Kidney tubule cell (primary cell): ENCODE results near the gene MYLK4.

Experiments
- DNase-seq: peaks from one replicate; pipeline ENCODE4 v3.0.0-alpha.2; 2018; ENCODE audit warnings: low spot score

Gene MYLK4

DNA sequence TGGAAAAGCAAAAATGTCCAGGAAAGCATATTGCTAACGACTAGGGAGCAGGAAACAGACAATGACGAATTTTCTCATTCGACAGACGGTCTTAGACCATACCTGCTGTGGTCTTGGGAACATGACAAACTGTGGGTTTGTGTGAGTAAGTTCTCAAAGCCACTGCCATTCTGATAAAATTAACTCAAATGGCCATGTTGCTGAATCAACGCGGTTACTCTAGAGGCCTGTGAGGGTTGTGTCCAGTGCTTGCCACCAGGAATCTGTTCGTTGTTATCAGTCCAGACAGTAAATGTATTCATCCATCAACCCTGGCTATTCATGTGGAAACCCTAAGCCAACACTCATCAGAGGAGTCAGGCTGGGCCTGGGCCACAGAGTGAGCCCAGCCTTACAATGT, 124.3 kb downstream of the MYLK4 start:
- peak; percentile 5 for DNase-seq

DNA sequence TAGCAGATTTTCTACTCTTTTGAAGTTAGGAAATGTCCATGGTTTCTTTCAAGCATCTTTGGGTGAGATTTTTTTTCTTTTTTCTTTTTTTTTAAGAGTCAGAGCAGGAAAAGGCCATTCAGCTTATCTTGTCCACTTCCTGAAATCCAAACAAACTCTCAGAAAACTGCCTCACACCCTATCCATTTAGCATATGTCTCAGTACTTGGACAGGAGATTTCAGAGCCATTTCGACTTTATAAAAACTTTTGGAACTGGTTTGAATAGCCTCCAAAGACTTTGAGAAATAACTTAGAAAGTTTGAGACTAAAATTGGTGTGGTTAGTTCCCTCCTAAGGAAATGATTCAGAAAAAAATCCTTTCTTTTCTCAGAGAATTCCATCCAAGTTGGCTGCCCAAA, 125.1 kb downstream of the MYLK4 start:
- DNase-seq = no peak

DNA sequence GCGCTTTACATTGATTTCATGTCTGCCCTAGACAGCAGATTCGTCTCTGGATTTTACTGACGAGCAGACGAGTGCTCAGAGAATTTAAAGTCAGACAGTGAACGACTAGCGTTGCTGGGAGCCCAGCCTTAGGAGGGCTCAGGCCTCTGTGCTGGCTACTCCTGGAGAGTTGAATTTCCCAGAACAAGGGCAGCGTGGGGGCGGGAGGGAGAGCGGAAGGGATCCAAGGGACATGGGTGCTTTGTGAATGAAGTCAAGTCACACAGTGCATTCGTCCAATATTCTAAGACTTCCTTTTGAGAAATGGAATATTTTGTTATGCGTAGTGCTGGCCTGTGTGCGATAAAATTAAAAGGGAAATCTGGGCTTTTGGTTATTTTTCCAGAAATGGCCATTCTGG, 126.5 kb downstream of the MYLK4 start:
- no peak for DNase-seq

DNA sequence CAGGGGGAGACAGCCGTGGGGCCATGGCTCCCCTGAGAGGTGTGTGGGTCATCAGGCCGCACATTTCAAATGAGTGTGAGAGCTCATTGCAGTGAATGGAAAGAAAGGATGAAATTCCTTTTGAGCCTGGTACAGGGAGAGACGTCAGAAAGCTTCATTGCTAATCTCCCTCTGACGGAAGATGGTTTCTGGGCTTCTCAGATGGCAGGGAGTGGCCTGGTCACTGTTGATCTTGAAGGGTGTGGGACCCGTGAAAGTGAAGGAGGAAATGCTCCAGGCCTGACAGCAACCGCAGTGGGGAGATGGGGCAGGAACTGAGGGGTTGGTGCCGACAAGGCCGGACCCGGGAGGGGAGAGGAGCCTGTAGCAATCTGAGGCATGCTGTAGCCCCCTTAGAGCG, 127.4 kb downstream of the MYLK4 start:
- DNase-seq = no peak

DNA sequence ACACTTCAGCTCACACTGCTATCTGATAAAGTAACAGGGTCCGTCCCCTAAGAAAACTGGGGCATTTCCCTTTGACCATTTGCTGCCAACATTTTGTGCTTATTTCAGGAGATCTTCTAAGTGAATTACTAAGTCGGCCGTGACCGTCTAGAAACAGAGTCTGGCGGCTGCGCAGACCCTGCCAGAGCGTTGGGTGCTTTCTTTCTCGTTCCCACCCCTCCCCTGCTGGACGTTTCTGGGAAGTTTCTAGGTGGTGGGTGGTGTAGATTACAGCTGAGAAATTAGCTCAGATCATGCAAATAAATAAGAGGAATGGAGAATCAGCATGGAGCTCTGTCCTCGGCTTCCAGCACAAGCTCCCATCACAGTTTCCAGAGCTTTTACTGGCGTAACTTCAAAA, 128.1 kb downstream of the MYLK4 start:
- DNase-seq = no peak

DNA sequence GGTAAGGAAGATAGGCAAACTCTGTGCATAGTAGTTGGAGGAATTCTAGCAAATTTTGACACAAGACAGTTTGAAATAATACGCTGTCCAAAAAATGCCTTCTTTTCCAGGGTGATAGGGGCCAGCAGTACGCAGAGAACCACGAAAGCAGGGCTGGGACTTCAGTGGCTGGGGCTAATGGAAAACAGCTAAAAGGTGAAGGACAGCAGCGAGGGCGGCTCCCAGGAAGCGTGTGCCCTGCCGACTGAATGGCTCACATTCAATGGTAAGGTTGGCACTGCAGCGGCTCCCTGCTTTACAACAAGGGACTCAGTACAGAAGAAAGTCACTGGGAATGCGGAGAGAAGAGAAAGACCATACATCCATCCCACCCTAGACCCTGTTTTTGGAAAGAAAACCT, 131.1 kb downstream of the MYLK4 start:
- no peak for DNase-seq

DNA sequence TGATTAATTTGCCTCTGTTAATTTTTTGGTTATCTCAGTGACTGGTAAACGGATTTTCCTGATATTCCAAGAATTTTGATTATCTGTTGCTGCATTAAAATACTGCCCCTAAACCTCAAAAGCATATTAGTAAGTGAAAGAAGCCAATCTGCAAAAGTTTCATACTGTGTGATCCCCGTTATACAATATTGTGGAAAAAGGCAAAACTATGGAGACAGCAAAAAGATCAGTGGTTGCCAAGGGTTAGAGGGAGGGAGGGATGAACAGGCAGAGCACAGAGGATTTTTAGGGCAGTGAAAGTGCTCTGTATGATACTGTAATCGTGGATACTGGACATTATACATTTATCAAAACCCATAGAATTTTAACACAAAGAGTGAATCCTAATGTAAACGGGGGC, 133.0 kb downstream of the MYLK4 start:
- no peak for DNase-seq

DNA sequence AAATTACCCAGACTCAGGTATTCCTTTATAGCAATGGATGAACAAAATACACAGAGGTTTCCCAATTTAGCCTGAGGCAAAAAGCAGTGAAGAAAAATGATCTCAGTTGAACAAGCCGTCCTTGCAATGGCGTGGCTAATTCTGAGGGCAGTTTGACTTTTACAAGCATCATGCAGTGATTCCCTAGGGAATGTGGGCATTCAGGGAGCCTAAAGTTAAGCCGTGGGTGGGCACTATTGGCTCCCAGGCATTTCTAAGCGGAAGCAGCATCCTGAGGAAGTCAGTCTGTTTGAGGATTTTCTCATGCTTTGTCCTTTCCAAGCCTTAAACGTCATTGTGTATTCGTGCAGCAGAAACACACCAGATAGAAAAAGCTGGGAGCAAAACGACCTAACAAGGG, 133.9 kb downstream of the MYLK4 start:
- no peak for DNase-seq

DNA sequence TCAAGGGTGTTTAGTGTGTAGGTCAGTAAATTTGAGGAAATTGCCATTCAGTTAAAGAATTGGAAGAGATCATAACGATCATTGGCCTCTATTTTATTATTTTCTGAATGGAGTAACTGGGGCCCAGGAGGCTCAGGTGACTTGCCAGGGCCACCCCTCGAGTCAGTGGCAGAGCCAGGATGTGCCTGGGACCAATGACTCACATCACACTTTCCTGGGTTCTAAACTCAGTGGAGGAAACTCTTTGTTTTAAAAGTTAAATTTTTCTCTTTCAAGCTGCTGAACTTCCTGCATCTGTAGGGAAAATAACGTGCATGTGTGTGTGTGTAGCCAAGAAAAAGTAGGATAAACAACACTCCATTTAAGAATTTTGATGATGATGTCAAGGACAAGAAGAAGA, 135.5 kb downstream of the MYLK4 start:
- peak; percentile 11 for DNase-seq

DNA sequence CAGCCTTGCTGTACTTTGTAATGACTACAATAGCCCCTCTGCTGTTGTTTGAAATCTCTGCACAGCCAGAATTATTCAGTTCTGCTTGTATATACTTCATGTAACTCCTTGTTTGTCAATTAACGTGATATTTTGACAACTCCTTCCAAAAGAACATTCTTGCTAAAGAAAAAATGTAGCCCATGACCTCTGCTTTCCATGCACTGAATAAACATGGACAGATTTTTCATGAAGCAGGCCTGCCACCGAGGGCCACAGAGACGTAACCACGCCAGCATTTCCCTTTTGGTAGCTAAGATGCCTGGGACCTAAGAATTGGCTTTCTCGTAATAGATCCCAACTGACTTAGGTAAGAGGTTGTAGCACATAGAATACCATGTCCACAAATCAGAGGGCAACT, 135.9 kb downstream of the MYLK4 start:
- DNase-seq = no peak

DNA sequence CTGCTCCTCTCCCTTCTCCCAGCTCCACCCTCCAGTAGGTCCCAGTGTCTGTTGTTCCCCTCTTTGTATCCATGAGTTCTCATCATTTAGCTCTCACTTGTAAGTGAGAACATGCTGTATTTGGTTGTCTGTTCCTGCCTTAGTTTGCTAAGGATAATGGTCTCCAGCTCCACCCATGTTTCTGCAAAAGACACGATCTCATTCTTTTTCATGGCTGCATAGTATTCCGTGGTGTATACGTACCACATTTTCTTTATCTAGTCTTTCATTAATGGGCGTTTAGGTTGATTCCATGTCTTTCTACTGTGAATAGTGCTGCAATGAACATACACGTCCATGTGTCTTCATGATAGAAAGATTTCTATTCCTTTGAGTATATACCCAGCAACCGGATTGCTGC, 136.6 kb downstream of the MYLK4 start:
- no peak for DNase-seq
